K562 (cell line): ENCODE data around the gene CERS3. TPM values are rescaled to one million over a fixed set of nuclear protein-coding genes. Genes with fewer than 3 reads are reported as not detected.

ENCODE experiments used
- ATAC-seq: fragments of 200-7000 bp; cut with Tn5 transposase; 3 replicates; pipeline ENCODE4 v1.9.1; 2020; ENCODE audit warnings: moderate library complexity
- BruUV-seq: library from RNA; stranded (reverse); fragments of 400-500 nt; replicated peaks from 2 replicates; lab custom pipeline; 2021; lab: Mats Ljungman, UMichigan
- CTCF ChIA-PET: fragments of 300-600 bp; formaldehyde crosslinking; extraction: SDS; loops from one replicate; lab custom pipeline; 2021; ENCODE audit warnings: low intra/inter-chr PET ratio; lab: Yijun Ruan, JAX
- POLR2A ChIA-PET: fragments of 300-600, 350-650 bp; sonication (Branson Sonifier 250); formaldehyde crosslinking; extraction: SDS; loops from one replicate; lab custom pipeline; 2021; ENCODE audit warnings: antibody characterized with exemption, inconsistent platforms; lab: Yijun Ruan, JAX
- DNase-seq, 4 experiments: peaks; one replicate each; pipeline versions ENCODE4 v3.0.0 to v3.0.0-alpha.2; 2011 to 2018; ENCODE audit warnings: low spot score in 3 of 4, mixed read lengths in 3 of 4; ENCODE audit errors: extremely low read depth in 1 of 4
- FAIRE-seq: peaks from 2 replicates; lab custom pipeline; 2011; peaks lifted over from hg19 to GRCh38; lab: Jason Lieb, UNC
- H2AFZ ChIP-seq: 2 replicates; pipeline ENCODE4 v1.6.0; 2011; ENCODE audit warnings: low read depth, low read length, control low read depth, inconsistent platforms
- H3K27ac ChIP-seq: fragments of 200-600 bp; 3 replicates; pipeline ENCODE4 v1.8.0; 2011; ENCODE audit warnings: low read depth, mild to moderate bottlenecking, control low read depth, inconsistent platforms, low read length, moderate library complexity, mixed read lengths; ENCODE audit errors: extremely low read depth
- H3K27me3 ChIP-seq, 2 experiments: fragments of 300-600 bp in 1 of 2; 2 replicates in 1 of 2; 3 replicates in 1 of 2; pipeline versions ENCODE4 v1.6.0 to v1.8.0; 2011; ENCODE audit warnings: inconsistent platforms in 2 of 2, low read length in 2 of 2, mild to moderate bottlenecking in 1 of 2, mixed read lengths in 1 of 2, moderate library complexity in 1 of 2; ENCODE audit not compliant: control insufficient read depth in 2 of 2, insufficient read depth in 2 of 2
- H3K36me3 ChIP-seq: fragments of 300-600 bp; 3 replicates; pipeline ENCODE4 v1.8.0; 2011; ENCODE audit warnings: mild to moderate bottlenecking, low read length, inconsistent platforms; ENCODE audit not compliant: control insufficient read depth, insufficient read depth
- H3K4me1 ChIP-seq, 2 experiments: fragments of 200-600 bp in 1 of 2; replicated peaks in 1 of 2; 2 replicates in 1 of 2; 3 replicates in 1 of 2; pipeline versions ENCODE4 v1.5.1 to v1.8.0; 2011; ENCODE audit warnings: inconsistent platforms in 2 of 2, low read length in 2 of 2, mild to moderate bottlenecking in 1 of 2, mixed read lengths in 1 of 2, moderate library complexity in 1 of 2; ENCODE audit not compliant: control insufficient read depth in 2 of 2, insufficient read depth in 2 of 2
- H3K4me2 ChIP-seq: 2 replicates; pipeline ENCODE4 v1.6.1; 2011; ENCODE audit warnings: low read length, control low read depth, inconsistent platforms, mixed read lengths; ENCODE audit not compliant: insufficient read depth
- H3K4me3 ChIP-seq: fragments of 200-600 bp; sonication (generic), shearing (Covaris generic); 2 replicates; pipeline ENCODE4 v1.5.1; 2016; ENCODE audit warnings: control low read depth, inconsistent platforms
- H3K79me2 ChIP-seq: fragments of 200-600 bp; 3 replicates; pipeline ENCODE4 v1.8.0; 2011; ENCODE audit warnings: low read length, inconsistent platforms; ENCODE audit not compliant: control insufficient read depth, insufficient read depth
- H3K9ac ChIP-seq, 2 experiments: 2 replicates each; pipeline versions ENCODE4 v1.6.0 to v1.6.1; 2011; ENCODE audit warnings: low read depth in 2 of 2, low read length in 2 of 2, control low read depth in 1 of 2, inconsistent platforms in 1 of 2, mild to moderate bottlenecking in 1 of 2, mixed read lengths in 1 of 2; ENCODE audit not compliant: insufficient read depth in 1 of 2
- H3K9me1 ChIP-seq: one replicate; pipeline ENCODE4 v1.6.0; 2011; ENCODE audit warnings: inconsistent platforms, mild to moderate bottlenecking, low read length, moderate library complexity; ENCODE audit not compliant: control insufficient read depth, insufficient read depth
- H3K9me3 ChIP-seq: replicated peaks from 2 replicates; pipeline ENCODE4 v1.5.1; 2011; ENCODE audit warnings: low read depth, low read length, inconsistent platforms; ENCODE audit not compliant: control insufficient read depth, insufficient read depth
- H4K20me1 ChIP-seq: replicated peaks from 2 replicates; pipeline ENCODE4 v1.6.1; 2011; ENCODE audit warnings: low read length, inconsistent platforms, mixed read lengths; ENCODE audit not compliant: control insufficient read depth, insufficient read depth
- CGGBP1 ChIP-seq: fragments of 250-450 bp; sonication (Bioruptor Pico); IDR thresholded peaks from 2 replicates; pipeline ENCODE4 v1.9.0; 2021; ENCODE audit warnings: mild to moderate bottlenecking
- FOXM1 ChIP-seq, 2 experiments: fragments of 450-650 bp in 1 of 2; sonication (generic) in 1 of 2; formaldehyde crosslinking in 1 of 2; IDR thresholded peaks; 2 replicates each; pipeline versions ENCODE4 v1.6.1 to v1.9.0; 2017 to 2022; ENCODE audit warnings: low read depth in 2 of 2, mild to moderate bottlenecking in 2 of 2, missing genetic modification reagents in 1 of 2, moderate library complexity in 1 of 2
- GABPB1 ChIP-seq: sonication (generic); formaldehyde crosslinking; IDR thresholded peaks from 2 replicates; pipeline ENCODE4 v1.8.0; 2022; ENCODE audit warnings: mild to moderate bottlenecking, missing genetic modification reagents
- MEF2A ChIP-seq: IDR thresholded peaks from 2 replicates; pipeline ENCODE4 v1.6.1; 2011; ENCODE audit warnings: low read depth, mild to moderate bottlenecking, low read length, moderate library complexity; ENCODE audit not compliant: control insufficient read depth
- POLR3A ChIP-seq: IDR thresholded peaks from 2 replicates; pipeline ENCODE4 v1.6.1; 2011; ENCODE audit warnings: borderline replicate concordance, mild to moderate bottlenecking, moderate library complexity; ENCODE audit not compliant: insufficient read length, insufficient read depth; ENCODE audit errors: extremely low read depth
- RBFOX2 ChIP-seq: fragments of 200-400 bp; formaldehyde crosslinking; IDR thresholded peaks from 2 replicates; pipeline ENCODE4 v1.6.1; 2017; ENCODE audit warnings: low read depth, mild to moderate bottlenecking, low read length, moderate library complexity
- RBM39 ChIP-seq: fragments of 200-400 bp; formaldehyde crosslinking; optimal IDR thresholded peaks from 2 replicates; pipeline ENCODE3; 2018; ENCODE audit warnings: low read depth, low read length
- SAFB ChIP-seq: fragments of 200-400 bp; formaldehyde crosslinking; IDR thresholded peaks from 2 replicates; pipeline ENCODE4 v1.6.1; 2017; ENCODE audit warnings: low read depth, low read length, borderline replicate concordance
- SREBF2 ChIP-seq: sonication (generic); formaldehyde crosslinking; IDR thresholded peaks from 2 replicates; pipeline ENCODE4 v1.4.0; 2020; ENCODE audit warnings: mild to moderate bottlenecking, missing genetic modification reagents
- ZBTB1 ChIP-seq: sonication (generic); formaldehyde crosslinking; IDR thresholded peaks from 2 replicates; pipeline ENCODE4 v1.8.1; 2023; ENCODE audit warnings: missing genetic modification reagents, low read depth, mild to moderate bottlenecking, borderline replicate concordance
- ZBTB12 ChIP-seq: fragments of 250-450 bp; sonication (Bioruptor Pico); IDR thresholded peaks from 2 replicates; pipeline ENCODE4 v1.4.0; 2020
- ZNF444 ChIP-seq: fragments of 250-450 bp; sonication (Bioruptor Pico); IDR thresholded peaks from 2 replicates; pipeline ENCODE4 v1.4.0; 2020; ENCODE audit warnings: mild to moderate bottlenecking, moderate library complexity
- ZNF766 ChIP-seq: fragments of 200-800 bp; sonication (Bioruptor generic); conservative IDR thresholded peaks from 2 replicates; pipeline ENCODE4 v1.6.1; 2016; ENCODE audit warnings: missing genetic modification characterization, missing compliant biosample characterization
- WGBS: fragments of 100-300 bp; shearing (Covaris generic); methylation state at CpG from one replicate; pipeline ENCODE4 v1.1.6; 2016; ENCODE audit warnings: low coverage, mixed read lengths; ENCODE audit not compliant: insufficient coverage; ENCODE audit errors: missing lambda C conversion rate; 5-methylcytosine and 5-hydroxymethylcytosine counted together
- in situ Hi-C: fragments of 300-500 bp; cut with MboI; formaldehyde crosslinking; loops from 4 replicates; pipeline ENCODE4 v1.15.0; 2018; ENCODE audit warnings: inconsistent platforms, mixed read lengths
- intact Hi-C: fragments of 100-400 bp; cut with micrococcal nuclease; formaldehyde crosslinking; loops from 2 replicates; pipeline ENCODE4 v1.14.2; 2022
- polyA plus RNA-seq, 8 experiments: library from polyadenylated mRNA; depleted of rRNA in 4 of 8; stranded (reverse) in 5 of 8; unstranded in 3 of 8; fragments of >200 nt; fragmentation: Nextera tagmentation in 2 of 8; fragmentation: Illumina TruSeq in 1 of 8; extraction: Ambion mirVana in 2 of 8; extraction: Trizol in 1 of 8; gene quantifications; 2 replicates each; pipeline versions ENCODE4 v1.2.1 to v1.2.3, GENCODE V29; 2011 to 2014; ENCODE audit warnings: inconsistent platforms in 1 of 8, missing spikeins in 1 of 8
- total RNA-seq, 7 experiments: library from RNA; depleted of rRNA in 6 of 7; stranded (reverse); fragments of >200 nt in 6 of 7; fragmentation: Illumina TruSeq in 2 of 7; extraction: Trizol in 2 of 7; gene quantifications; 2 replicates each; pipeline versions ENCODE4 v1.2.1 to v1.2.3, GENCODE V29; 2011 to 2021; ENCODE audit warnings: low replicate concordance in 1 of 7
- TF ChIP-seq, protein P1 (sequence below): sonication (generic); formaldehyde crosslinking; IDR thresholded peaks from 2 replicates; pipeline ENCODE4 v1.8.1; 2023; ENCODE audit warnings: mild to moderate bottlenecking, missing genetic modification reagents, moderate library complexity
- TF ChIP-seq, protein P2 (sequence below): sonication (generic); formaldehyde crosslinking; IDR thresholded peaks from 2 replicates; pipeline ENCODE4 v1.8.0; 2022; ENCODE audit warnings: mild to moderate bottlenecking, missing genetic modification reagents

CERS3 gene
- total and polyA plus RNA-seq, 9 of the 15 experiments (the other 6 are each of a cell fraction or from before 2014, with no cell fraction given), result not detected

DNA sequence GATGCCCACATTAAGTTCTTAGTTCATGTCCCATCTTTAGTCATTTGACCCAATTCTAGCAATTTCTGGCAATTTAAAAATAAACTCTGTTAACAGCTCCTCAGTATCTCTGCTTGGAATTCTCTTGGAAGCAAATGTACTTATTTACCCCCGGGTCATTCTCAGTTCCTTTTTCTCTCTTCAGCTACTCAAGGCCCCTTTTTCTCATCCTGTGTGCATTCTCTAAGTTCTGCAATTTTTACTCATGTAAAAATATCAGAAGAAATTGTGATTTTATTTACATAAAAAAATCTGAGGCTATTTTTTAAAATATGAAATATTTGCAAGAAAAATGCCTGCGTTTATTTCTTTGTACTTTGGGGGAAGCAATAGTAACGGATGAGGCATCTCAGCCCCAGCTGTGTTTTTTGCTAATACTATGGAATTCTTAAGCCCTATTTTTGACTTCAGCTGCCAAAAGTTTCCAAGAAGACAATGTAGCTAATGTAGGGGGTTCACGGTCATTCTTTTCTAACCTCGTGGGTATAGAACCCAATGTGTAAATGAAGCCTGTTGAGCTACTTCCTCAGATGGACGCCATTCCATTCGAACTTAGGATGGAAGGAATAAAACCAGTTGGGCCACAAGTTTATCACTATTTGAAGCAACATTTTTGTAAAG is 20.0 kb downstream of the CERS3 start (continued):
- TF ChIP-seq, protein P1, sequence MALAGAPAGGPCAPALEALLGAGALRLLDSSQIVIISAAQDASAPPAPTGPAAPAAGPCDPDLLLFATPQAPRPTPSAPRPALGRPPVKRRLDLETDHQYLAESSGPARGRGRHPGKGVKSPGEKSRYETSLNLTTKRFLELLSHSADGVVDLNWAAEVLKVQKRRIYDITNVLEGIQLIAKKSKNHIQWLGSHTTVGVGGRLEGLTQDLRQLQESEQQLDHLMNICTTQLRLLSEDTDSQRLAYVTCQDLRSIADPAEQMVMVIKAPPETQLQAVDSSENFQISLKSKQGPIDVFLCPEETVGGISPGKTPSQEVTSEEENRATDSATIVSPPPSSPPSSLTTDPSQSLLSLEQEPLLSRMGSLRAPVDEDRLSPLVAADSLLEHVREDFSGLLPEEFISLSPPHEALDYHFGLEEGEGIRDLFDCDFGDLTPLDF (CRISPR knock-in tag), result no peak

DNA sequence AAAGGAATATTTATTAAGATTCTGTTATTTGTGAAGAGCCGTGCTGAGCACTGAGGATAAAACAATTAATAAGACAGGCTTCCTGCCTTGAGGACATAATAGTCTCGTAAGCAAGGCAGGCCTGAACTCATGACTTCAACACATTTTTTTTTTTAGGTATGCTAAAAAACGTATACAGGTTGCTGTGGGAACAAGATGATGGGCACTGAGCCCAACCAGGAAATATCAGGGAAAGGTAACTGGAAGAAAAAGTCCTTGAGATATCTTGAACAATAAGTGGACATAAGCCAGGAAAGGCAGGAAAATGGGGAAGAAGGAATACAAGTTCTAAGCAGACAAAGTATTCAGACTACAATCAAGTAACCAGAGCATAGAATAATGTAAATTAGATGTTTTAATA is 26.1 kb downstream of the CERS3 start:
- Histone ChIP-seq H3K79me2 (no peaks in the 10 kb centered on the region), H3K4me1 (no peaks in the 10 kb centered on the region), H3K9me3 (no peaks in the 10 kb centered on the region), H3K27me3 (peaks cover 0 to 5% of the 10 kb centered on the region in 2 experiments; a peak in 1 of 5 replicates), H3K9ac (no peak overlapping the region), H2AFZ (no peak overlapping the region), H3K4me2 (no peak overlapping the region), H4K20me1 (no peaks in the 10 kb centered on the region), H3K27ac (no peak overlapping the region), H3K4me3 (no peak overlapping the region), H3K9me1 (no peaks in the 10 kb centered on the region), H3K36me3 (no peaks in the 10 kb centered on the region)
- ATAC-seq (no peak), FAIRE-seq (no peak), DNase-seq (no peak)
- POLR2A ChIA-PET, result no interaction called here
- in situ Hi-C loops (no loop called here), intact Hi-C loops (no loop called here)
- no TSS peak for BruUV-seq
- CTCF ChIA-PET, result no interaction called here
- 2% methylated on average over 3 of the region's 3 CpGs for WGBS
- TF ChIP-seq ZBTB1 (CRISPR knock-in tag) (no peak), RBFOX2 (no peak), FOXM1 (IDR thresholded peaks at IDR 0.05; ENCODE audit: low read depth) (no peak), FOXM1 (CRISPR knock-in tag; IDR thresholded peaks at IDR 0.05; ENCODE audit: low read depth) (no peak), ZNF766 (no peak), GABPB1 (CRISPR knock-in tag) (no peak), POLR3A (no peak), ZNF444 (no peak), CGGBP1 (CRISPR knock-in tag) (no peak), ZBTB12 (CRISPR knock-in tag) (no peak), SAFB (no peak), RBM39 (no peak), SREBF2 (CRISPR knock-in tag) (no peak), MEF2A (no peak)
- TF ChIP-seq, protein P2, sequence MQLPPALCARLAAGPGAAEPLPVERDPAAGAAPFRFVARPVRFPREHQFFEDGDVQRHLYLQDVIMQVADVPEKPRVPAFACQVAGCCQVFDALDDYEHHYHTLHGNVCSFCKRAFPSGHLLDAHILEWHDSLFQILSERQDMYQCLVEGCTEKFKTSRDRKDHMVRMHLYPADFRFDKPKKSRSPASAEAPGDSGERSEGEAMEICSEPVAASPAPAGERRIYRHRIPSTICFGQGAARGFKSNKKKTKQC (CRISPR knock-in tag), result no peak
